Smooth muscle cell (in vitro differentiated cells): ENCODE results near the gene NFATC2. TPM values are rescaled to one million over a fixed set of nuclear protein-coding genes. Genes with fewer than 3 reads are reported as not detected.

Source experiments
- DNase-seq: peaks from one replicate; lab custom pipeline; 2025; ENCODE audit not compliant: unreplicated experiment; lab: John Stamatoyannopoulos, UW
- H2AFZ ChIP-seq: fragments of 200-600 bp; sonication (generic); 2 replicates; pipeline ENCODE4 v1.6.0; 2016; ENCODE audit warnings: antibody characterized with exemption, low read depth, mild to moderate bottlenecking
- H3F3A ChIP-seq: fragments of 200-600 bp; sonication (generic); 2 replicates; pipeline ENCODE4 v1.6.0; 2017; ENCODE audit warnings: antibody characterized with exemption, low read depth
- H3K27ac ChIP-seq: fragments of 200-600 bp; sonication (generic); 2 replicates; pipeline ENCODE4 v1.5.1; 2016; ENCODE audit warnings: low read depth, mild to moderate bottlenecking
- H3K27me3 ChIP-seq: fragments of 200-600 bp; sonication (generic); 2 replicates; pipeline ENCODE4 v1.6.1; 2016; ENCODE audit warnings: low read depth, mild to moderate bottlenecking
- H3K36me3 ChIP-seq: fragments of 200-600 bp; sonication (generic); 2 replicates; pipeline ENCODE4 v1.5.1; 2016; ENCODE audit warnings: low read depth
- H3K4me1 ChIP-seq: fragments of 200-600 bp; sonication (generic); 2 replicates; pipeline ENCODE4 v1.5.1; 2016; ENCODE audit warnings: low read depth
- H3K4me2 ChIP-seq: fragments of 200-600 bp; sonication (generic); 2 replicates; pipeline ENCODE4 v1.6.0; 2016; ENCODE audit warnings: mild to moderate bottlenecking
- H3K4me3 ChIP-seq: fragments of 200-600 bp; sonication (generic); 2 replicates; pipeline ENCODE4 v1.5.1; 2016; ENCODE audit warnings: mild to moderate bottlenecking
- H3K79me2 ChIP-seq: fragments of 200-600 bp; sonication (generic); 2 replicates; pipeline ENCODE4 v1.6.0; 2016; ENCODE audit warnings: low read depth, mild to moderate bottlenecking
- H3K9ac ChIP-seq: fragments of 200-600 bp; sonication (generic); 2 replicates; pipeline ENCODE4 v1.6.0; 2016; ENCODE audit warnings: low read depth
- H3K9me3 ChIP-seq: fragments of 200-600 bp; sonication (generic); replicated peaks from 2 replicates; pipeline ENCODE4 v1.5.1; 2016; ENCODE audit warnings: low read depth
- H4K20me1 ChIP-seq: fragments of 200-600 bp; sonication (generic); 2 replicates; pipeline ENCODE4 v1.6.0; 2016; ENCODE audit warnings: low read depth
- CTCF ChIP-seq: fragments of 200-600 bp; sonication (generic); IDR thresholded peaks from 2 replicates; pipeline ENCODE4 v1.5.1; 2017; ENCODE audit warnings: borderline replicate concordance, mild to moderate bottlenecking, antibody characterized with exemption; ENCODE audit not compliant: insufficient read depth, poor library complexity, severe bottlenecking
- WGBS: methylation state at CpG from one replicate; pipeline ENCODE4 v1.1.7; 2016; ENCODE audit warnings: low lambda C conversion rate; 5-methylcytosine and 5-hydroxymethylcytosine counted together
- polyA plus RNA-seq: library from polyadenylated mRNA; unstranded; fragments of >200 nt; fragmentation: Nextera tagmentation; extraction: Ambion mirVana; gene quantifications from 2 replicates; pipeline ENCODE4 v1.2.1, GENCODE V29; 2016
- total RNA-seq: library from RNA; depleted of rRNA; stranded (reverse); fragments of >200 nt; gene quantifications from 2 replicates; pipeline ENCODE4 v1.2.3, GENCODE V29; 2014

The NFATC2 gene
- total and polyA plus RNA-seq, 2 experiments from 2014 or later: 5.8 to 8.4 TPM

GRCh38 chr20:51535075-51535386 lies 7.5 kb downstream of the NFATC2 start:
- no peak for TF ChIP-seq CTCF
- peaks cover 4% of the 10 kb centered on the region for H3K4me1 ChIP-seq
- WGBS: 30% methylated on average over 4 of the region's 4 CpGs

GRCh38 chr20:51533291-51534172 lies 9.0 kb downstream of the NFATC2 start:
- Histone ChIP-seq H3K4me1 (peaks cover 4% of the 10 kb centered on the region), H3F3A (peaks cover 28% of the 10 kb centered on the region), H3K4me3 (no peak overlapping the region), H3K4me2 (peak overlapping the region; percentile 55), H3K27me3 (no peaks in the 10 kb centered on the region), H4K20me1 (no peaks in the 10 kb centered on the region), H2AFZ (no peak overlapping the region), H3K9ac (peak overlapping the region; percentile 64), H3K36me3 (no peaks in the 10 kb centered on the region), H3K27ac (peak overlapping the region; percentile 95), H3K79me2 (peaks cover 43% of the 10 kb centered on the region), H3K9me3 (no peaks in the 10 kb centered on the region)
- WGBS: 49% methylated on average over 19 of the region's 19 CpGs
- no peak for TF ChIP-seq CTCF
- DNase-seq: no peak

More at GRCh38 chr20:51535075-51535386, 7.5 kb downstream of the NFATC2 start:
- Histone ChIP-seq H4K20me1 (no peaks in the 10 kb centered on the region), H3F3A (peaks cover 22% of the 10 kb centered on the region), H3K4me2 (no peak overlapping the region), H3K9me3 (no peaks in the 10 kb centered on the region), H3K79me2 (peaks cover 56% of the 10 kb centered on the region), H3K36me3 (no peaks in the 10 kb centered on the region), H3K9ac (no peak overlapping the region), H3K27me3 (no peaks in the 10 kb centered on the region), H3K27ac (peak overlapping the region; percentile 95), H2AFZ (no peak overlapping the region), H3K4me3 (no peak overlapping the region)
- DNase-seq: no peak

- 88% methylated on average over 24 of the region's 24 CpGs for WGBS
- peaks cover 40% of the 10 kb centered on the region for H3K79me2 ChIP-seq
- H2AFZ ChIP-seq: no peak overlapping the region
- peak overlapping the region; percentile 23 for H3K4me2 ChIP-seq
- H3K4me3 ChIP-seq: no peak overlapping the region
- no peaks in the 10 kb centered on the region for H3K36me3 ChIP-seq
- H3K9ac ChIP-seq: peak overlapping the region; percentile 52
- peak overlapping the region; percentile 95 for H3K27ac ChIP-seq
- H4K20me1 ChIP-seq: no peaks in the 10 kb centered on the region
- H3K27me3 ChIP-seq: no peaks in the 10 kb centered on the region
- H3K9me3 ChIP-seq: no peaks in the 10 kb centered on the region
- H3K4me1 ChIP-seq: peaks cover 4% of the 10 kb centered on the region
- peaks cover 36% of the 10 kb centered on the region for H3F3A ChIP-seq
- no peak for TF ChIP-seq CTCF
- no peak for DNase-seq
These were observed 9.8 kb downstream of the NFATC2 start for GRCh38 chr20:51532577-51533191.
